ENCODE measurements around the gene OARD1.
"Not testable (repeated sequence)": the region's sequence is repeated elsewhere in the genome, so short reads cannot be mapped to it uniquely, and the experiment has no call there.

The OARD1 gene, protein sequence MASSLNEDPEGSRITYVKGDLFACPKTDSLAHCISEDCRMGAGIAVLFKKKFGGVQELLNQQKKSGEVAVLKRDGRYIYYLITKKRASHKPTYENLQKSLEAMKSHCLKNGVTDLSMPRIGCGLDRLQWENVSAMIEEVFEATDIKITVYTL

DNA sequence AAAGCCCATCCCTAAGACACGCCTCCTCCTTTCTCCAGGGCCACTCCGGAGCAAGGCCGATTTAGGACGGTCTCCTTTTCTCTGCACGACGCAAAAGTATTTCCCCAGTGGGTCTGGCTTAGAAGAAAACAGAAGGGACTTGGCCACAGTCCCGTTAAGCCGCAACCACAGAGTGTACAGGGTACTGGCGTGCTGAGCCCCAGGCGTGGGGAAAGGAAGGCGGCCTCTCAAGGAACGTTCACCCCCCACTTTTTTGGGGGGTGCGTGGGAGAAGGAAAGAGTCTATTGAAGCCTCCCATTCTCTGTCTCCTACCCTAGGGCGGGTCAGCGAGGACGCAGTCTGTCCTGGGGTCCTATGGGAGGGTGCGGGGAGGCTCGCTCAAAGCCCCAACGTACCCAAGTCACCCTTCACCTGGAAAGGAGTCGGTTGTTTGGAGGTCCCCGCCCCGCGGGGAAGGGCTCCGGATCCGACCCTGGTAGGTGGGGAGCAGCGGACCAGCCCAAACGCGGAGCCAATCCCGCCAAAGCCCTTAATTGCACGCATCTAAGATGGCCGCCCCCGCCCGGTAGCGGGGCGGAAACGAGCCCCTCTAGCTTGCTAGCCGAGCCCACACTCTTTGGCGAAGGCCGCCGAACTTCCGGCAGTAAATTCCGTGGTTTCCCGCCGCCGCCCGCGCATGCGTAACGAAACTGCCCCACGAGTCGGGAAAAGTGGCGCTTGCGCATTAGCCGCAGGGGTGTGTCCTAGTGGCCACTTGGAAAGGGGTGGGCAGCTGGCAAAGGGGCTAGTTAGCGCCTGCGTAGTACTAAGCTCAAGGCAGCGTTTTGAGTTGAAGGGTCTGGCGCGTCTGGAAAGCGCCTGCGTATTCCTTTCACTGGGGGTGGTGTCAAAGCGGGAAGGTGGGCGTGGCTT lies at the start of gene OARD1:
TSS of gene OARD1 (minus strand) at position 434 of the 913 bp plus-strand sequence. CDS start 722 bp downstream, outside the sequence.
- DNase-seq (ENCODE audit: low spot score), result peak; percentile 63
- TF ChIP-seq, protein P1, sequence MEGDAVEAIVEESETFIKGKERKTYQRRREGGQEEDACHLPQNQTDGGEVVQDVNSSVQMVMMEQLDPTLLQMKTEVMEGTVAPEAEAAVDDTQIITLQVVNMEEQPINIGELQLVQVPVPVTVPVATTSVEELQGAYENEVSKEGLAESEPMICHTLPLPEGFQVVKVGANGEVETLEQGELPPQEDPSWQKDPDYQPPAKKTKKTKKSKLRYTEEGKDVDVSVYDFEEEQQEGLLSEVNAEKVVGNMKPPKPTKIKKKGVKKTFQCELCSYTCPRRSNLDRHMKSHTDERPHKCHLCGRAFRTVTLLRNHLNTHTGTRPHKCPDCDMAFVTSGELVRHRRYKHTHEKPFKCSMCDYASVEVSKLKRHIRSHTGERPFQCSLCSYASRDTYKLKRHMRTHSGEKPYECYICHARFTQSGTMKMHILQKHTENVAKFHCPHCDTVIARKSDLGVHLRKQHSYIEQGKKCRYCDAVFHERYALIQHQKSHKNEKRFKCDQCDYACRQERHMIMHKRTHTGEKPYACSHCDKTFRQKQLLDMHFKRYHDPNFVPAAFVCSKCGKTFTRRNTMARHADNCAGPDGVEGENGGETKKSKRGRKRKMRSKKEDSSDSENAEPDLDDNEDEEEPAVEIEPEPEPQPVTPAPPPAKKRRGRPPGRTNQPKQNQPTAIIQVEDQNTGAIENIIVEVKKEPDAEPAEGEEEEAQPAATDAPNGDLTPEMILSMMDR (IDR thresholded peaks at IDR 0.05; ENCODE audit: extremely low read depth, missing control alignments), result no peak

DNA sequence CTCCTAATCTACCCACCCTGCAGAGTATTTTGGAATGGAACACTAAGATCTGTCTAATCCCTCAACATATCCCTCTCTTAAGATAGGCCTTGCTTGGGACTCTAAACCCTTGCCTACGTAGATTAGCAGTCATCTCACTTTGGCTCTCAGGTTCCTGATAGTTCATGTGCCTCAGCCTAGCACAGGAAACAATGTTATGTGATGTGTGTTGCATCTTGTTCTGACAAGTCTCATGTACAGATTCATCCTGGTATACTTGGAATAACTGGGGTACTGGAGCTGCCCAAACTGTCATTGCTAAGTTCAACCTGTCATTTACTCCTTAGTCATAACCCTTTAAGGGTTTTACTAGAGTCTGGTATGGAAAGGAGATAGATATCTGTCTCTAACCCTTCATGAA lies 47.9 kb upstream of the OARD1 start:
- DNase-seq (ENCODE audit: low spot score), result no peak
- TF ChIP-seq, protein P1 (IDR thresholded peaks at IDR 0.05; ENCODE audit: extremely low read depth, missing control alignments), result no peak

- TF ChIP-seq, protein P1 (IDR thresholded peaks at IDR 0.05; ENCODE audit: extremely low read depth, missing control alignments), result no peak
- no peak for DNase-seq (ENCODE audit: low spot score)
Observed at GRCh38 chr6:41119508-41119907, 47.4 kb upstream of the OARD1 start.

DNA sequence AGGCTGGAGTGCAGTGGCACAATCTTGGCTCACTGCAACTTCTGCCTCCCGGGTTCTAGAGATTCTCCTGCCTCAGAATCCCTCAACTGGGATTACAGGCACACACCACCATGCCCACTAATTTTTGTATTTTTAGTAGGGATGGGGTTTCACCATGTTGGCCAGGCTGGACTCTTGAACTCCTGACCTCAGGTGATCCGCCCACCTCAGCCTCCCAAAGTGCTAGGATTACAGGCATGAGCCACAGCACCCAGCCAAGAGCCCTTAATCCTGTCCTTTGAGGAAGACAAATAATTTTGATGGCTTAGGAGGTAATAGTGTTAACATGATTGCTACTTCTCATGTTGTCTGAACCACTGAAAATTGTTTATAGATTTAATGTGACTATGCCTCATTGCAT lies 42.9 kb upstream of the OARD1 start:
- not testable (repeated sequence) for DNase-seq (ENCODE audit: low spot score)

DNA sequence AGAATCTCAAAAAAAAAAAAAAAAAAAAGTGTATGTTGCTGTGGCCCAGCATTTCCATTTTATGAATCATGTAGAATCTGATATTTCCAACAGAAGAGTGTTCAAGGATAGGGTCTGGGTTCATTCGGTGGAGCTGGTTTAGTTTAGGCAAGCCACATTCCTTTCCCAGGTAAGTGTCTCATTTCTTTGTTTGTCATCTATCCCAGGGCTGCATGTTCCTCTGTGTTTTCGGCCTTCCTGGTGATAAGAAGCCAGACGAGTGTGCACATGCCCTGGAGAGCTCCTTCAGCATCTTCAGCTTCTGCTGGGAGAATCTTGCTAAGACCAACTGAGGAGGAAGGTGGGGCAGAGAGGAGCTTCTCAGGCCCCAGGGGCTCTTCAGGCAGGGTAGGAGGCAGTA lies 38.9 kb upstream of the OARD1 start:
- DNase-seq (ENCODE audit: low spot score), result no peak
- TF ChIP-seq, protein P1 (IDR thresholded peaks at IDR 0.05; ENCODE audit: extremely low read depth, missing control alignments), result no peak

GRCh38 chr6:41103847-41104246 lies 31.7 kb upstream of the OARD1 start:
- no peak for DNase-seq (ENCODE audit: low spot score)
- TF ChIP-seq, protein P1 (IDR thresholded peaks at IDR 0.05; ENCODE audit: extremely low read depth, missing control alignments), result no peak

DNA sequence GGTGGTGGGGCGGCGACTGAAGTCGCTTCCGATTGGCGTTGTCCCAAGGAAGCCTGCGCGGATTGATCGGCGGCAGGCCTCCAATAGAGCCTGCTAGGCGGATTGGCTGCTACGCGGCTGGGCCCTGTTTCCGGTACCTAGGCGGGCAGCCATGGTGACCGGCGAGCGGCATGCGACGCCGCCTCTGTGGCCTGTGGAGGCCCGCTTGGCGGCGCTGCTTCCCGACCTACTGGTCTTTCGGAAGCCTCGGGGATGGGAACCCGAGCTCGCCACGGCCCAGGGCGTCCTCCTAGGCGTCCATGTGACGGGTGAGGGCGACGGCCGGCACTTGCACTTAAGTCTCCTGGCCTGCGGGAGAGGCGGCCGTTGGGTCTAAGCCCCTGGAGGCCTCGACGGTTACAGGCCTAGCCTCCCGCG lies 28.7 kb upstream of the OARD1 start:
- DNase-seq (ENCODE audit: low spot score), result no peak
- TF ChIP-seq, protein P1 (IDR thresholded peaks at IDR 0.05; ENCODE audit: extremely low read depth, missing control alignments), result no peak
